ENCODE data around the gene UNKL. TPM values are rescaled to one million over a fixed set of nuclear protein-coding genes. Genes with fewer than 3 reads are reported as not detected.

UNKL gene
- total and polyA plus RNA-seq, 2 of the 8 experiments (the other 6 are each of a cell fraction or from before 2014, with no cell fraction given), result 25.1 to 31.8 TPM

GRCh38 chr16:1413684-1414531 lies 596 bp downstream of the UNKL start (continued):
- TF ChIP-seq CHD7 (IDR thresholded peaks at IDR 0.05; ENCODE audit: insufficient replicate concordance, low read length) (no peak), RNF2 (IDR thresholded peaks at IDR 0.05; ENCODE audit: borderline replicate concordance, low read depth, low read length, missing control alignments, poor library complexity, severe bottlenecking) (no peak), USF2 (IDR thresholded peaks at IDR 0.05; ENCODE audit: low read length) (0 out of 2 replicates have a peak, but pooled peaks have one; percentile 5)
